CMK (cell line): ENCODE measurements around the gene IFRD1.

Source experiments
- DNase-seq: peaks from one replicate; pipeline ENCODE4 v3.0.0-alpha.2; 2010; ENCODE audit warnings: low read depth

IFRD1 gene

GRCh38 chr7:112487457-112488263 lies 37.4 kb downstream of the IFRD1 start:
- no peak for DNase-seq

- DNase-seq: no peak
These were observed 37.9 kb downstream of the IFRD1 start for GRCh38 chr7:112488264-112488552.

DNA sequence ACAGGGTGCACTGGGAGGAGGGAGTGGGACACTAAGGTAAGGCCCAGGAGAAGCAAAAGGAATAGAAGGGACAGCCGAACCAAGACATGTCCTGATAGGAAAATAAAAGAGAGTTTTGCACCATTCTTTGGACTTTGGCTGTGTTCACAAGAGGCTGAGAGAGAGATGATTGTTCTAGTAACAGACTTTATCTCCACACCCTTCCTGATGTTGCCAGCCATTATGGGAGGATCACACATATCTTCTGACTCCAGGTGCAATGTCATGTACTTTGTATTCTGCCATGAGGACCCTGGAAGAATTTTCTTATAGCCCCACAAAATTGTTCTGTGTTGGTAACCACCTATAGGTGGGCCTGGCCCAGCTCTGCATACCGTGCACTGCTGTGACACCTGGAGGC lies 41.9 kb downstream of the IFRD1 start:
- DNase-seq: no peak

- no peak for DNase-seq
These were observed 44.4 kb downstream of the IFRD1 start for GRCh38 chr7:112494656-112495055.

DNA sequence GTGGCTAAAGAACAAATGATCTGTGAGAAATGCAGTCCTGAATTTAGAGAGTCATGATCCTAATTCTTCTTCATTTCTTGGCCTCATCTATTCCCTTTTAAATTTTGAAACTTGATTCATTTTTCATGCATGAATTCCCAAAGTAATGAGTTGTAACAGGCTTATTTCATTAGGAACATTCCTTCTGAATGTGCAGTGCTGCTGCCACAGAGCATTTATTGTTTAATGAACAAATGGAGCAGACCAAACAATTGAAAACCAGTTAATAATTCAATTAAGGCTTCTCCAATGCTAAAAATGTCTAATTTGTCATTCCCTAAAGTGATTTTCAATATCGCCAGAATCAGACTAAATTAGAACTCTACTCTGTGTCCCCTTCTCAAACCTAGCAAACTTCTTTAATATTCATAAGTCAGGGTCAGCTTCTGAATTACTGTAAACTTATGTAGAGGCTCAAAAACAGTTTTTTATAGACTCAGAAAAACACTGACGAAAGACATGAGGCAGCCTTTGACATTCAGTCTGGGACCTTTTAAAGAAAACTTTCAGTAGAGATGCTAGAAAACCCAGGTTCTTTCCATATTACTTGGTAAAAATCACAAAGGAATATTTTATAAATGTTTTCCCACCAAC lies 45.0 kb downstream of the IFRD1 start:
- no peak for DNase-seq

DNA sequence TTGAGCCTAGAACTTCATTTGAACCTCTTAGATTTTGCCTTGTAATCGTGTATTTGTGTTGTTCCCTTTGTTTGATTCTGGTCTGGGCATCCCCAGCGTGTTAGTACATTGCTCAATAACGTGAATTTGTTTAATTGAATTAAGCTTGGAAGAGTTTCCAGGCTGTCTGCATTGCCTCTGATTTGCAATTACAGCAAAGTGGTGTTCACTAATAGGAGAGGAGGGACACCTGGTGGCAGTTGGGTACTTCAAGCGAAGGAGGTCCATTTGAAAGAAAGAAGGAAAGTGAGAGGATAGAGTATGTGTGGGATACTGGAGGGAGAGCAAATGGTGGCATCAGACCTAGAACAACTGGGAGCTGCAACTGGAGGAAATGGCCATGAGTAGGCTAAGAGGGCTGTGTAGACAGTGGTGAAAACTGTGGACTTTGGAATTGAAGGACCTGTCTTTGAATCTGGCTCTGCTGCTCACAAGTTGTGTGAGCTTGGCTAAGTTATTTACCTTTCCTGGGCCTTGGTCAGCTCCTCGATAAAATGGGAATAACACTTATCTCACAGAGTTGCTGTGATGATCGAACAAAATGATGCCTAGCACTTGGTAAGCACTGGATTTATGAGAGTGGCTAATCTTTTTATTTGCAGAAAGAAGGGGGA lies 45.7 kb downstream of the IFRD1 start:
- DNase-seq: no peak

DNA sequence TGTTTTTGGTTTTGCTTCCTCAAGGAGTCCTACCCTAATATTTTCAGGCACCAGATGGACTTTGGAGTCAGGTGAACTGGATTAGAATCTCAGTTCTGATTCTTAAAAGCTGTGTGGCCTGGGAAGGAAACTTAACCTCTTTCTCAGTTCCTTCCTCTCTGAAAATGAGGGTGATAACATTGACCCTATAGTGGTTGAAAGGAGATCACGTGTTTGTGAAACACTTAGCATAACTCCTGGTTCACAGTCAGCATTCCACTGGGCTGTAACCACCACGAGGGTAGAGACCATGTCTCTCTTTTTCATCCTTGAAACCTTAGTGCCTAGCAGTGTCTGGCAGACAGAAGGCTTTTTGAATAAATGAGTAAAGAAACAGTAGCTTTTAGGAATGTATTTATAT lies 47.2 kb downstream of the IFRD1 start:
- no peak for DNase-seq

DNA sequence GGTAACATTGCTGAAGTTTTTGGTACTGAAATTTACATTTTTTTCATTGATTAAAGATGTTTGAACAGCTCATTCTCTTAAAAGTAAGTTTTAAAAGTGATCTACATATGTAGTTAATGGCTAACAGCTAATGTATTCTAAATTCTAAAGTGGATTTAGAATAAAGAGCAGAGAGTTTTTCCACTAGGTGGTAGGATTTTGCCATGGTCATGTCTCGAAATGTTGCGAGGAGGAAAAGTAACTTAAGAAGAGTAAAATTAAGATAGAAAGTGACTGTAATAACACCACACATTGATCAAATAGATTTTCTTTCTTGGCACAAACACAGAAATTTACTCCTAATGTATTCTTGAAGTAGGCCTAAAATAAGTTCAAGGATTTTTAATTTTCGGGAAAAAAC lies 50.4 kb downstream of the IFRD1 start:
- DNase-seq: no peak

- no peak for DNase-seq
These were observed 51.7 kb downstream of the IFRD1 start for GRCh38 chr7:112501801-112502503.

- DNase-seq: no peak
These were observed 52.4 kb downstream of the IFRD1 start for GRCh38 chr7:112502700-112503099.

GRCh38 chr7:112503361-112503972 lies 53.2 kb downstream of the IFRD1 start:
- peak; percentile 15 for DNase-seq

DNA sequence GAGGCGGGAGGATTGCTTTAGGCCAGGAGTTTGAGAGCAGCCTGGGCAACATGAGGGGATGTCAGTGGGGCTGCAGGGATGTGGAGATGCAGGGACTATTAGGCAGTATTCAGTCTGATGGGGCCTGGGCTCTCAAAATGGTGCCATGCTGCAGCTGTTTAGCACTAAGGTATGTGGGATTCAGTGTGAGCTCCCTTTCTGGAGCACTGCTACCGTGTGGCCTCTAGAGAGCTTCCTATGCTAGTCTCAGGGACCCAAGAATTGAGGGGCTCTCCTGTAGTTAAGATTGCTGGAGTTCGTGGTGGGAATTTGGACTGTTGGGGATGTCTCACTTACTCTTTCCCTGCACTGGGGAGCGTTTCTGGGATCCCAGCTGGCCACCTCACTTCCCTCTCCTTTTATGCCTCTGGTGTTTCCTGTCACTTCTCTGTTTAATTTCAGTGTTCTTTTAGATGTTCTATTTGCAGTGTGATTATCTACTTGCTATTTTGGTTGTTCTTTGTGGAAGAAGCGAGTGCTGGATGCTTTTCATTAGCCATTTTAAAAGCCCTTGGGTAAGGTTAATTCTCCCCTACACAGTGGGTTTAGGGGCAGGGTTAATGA lies 53.9 kb downstream of the IFRD1 start:
- DNase-seq: no peak

DNA sequence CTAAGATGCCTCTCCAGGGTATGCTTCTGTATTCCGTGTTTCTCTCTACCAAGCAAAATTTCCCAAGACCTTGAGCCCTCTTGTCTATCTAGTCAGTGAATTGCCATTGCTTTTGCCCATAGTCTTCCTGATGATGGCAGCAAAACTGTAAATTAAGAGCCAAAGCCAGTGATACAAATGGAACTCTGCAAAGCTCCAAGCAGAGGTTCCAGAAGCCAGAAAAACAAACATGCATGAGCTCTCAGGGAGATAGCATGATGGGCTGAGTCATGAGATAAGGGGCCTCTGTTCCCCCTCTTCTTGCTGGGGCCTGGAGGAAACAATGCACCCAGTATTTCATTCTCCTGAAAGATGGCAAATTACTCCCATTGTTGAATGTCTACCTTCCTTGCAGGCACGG lies 55.2 kb downstream of the IFRD1 start:
- DNase-seq: no peak

DNA sequence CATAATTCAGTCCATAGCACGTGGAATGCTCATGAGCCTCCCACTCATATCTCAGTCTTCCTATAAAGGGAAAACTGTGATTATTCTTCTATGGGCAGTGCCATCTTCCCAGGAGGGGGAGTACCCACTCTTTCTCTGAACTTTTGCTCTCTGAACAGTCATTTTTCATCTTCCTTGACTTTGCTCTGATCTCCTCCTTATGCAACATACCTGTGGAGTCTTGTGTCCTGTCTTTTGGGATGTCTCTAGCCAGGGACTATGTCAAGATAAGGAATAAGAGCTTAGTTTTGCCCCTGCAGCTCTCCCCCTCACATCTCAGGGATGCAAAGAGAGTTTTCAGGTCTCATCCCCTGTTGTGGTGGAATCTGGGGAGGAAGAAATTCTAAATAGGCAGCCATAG lies 58.1 kb downstream of the IFRD1 start:
- no peak for DNase-seq

DNA sequence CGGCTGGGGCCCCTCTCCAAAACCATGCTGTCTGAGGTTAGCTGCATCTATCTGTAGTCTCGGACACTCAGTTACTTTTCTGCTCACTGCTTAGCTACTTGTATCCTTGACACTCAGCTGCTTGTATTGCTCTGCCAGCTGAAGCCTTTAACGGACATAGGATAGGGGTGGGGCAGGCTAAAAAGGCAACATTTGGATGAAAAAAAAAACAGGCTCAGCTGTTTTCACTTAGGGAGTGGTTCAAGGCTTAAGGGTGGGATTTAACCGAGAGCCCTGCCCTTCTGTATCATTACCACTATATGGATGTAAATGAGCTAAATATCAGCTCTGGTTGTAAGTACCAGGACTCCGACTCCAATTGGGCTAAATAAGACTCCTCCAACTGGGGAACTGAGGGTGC lies 59.1 kb downstream of the IFRD1 start:
- DNase-seq: no peak

- DNase-seq: no peak
These were observed 59.9 kb downstream of the IFRD1 start for GRCh38 chr7:112510001-112510742.

GRCh38 chr7:112510743-112511110 lies 60.5 kb downstream of the IFRD1 start:
- DNase-seq: no peak

DNA sequence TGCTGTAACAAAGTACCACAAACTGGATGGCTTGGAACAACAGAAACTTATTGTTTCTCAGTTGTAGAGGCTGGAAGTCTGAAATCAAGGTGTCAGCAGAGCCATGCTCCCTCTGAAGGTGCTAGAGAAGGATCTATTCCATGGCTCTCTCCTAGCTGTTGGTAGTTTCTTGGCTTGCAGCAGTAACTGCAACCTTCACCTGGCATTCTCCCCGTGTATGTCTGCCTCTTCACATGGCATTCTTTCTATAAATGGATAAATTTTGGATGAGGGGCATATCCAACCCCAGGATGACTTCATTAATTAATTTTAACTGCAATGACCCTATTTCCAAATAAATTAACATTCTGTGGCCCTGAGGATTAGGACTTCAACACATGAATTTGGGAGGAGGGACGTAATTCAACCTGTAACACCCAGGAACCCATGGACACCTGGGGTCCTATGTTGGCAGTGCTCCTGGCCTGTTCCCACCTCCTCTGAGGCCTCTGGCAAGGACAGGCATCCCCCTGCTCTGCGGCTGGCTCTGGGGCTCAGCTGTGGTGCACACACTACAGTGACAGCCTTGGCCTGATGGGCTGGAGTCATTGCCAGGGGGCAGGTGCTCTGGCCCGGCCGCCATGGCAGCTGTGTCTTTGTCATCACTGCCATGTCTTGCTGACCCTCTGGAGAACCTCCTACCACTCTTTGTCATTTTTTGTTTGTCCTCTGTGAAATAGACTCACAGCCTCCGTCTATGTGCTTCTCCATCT lies 61.4 kb downstream of the IFRD1 start:
- no peak for DNase-seq

- DNase-seq: no peak
These were observed 62.4 kb downstream of the IFRD1 start for GRCh38 chr7:112512451-112513210.

GRCh38 chr7:112515989-112516388 lies 65.7 kb downstream of the IFRD1 start:
- DNase-seq: no peak
